Measurements from ENCODE around the gene LPP.

LPP gene

DNA sequence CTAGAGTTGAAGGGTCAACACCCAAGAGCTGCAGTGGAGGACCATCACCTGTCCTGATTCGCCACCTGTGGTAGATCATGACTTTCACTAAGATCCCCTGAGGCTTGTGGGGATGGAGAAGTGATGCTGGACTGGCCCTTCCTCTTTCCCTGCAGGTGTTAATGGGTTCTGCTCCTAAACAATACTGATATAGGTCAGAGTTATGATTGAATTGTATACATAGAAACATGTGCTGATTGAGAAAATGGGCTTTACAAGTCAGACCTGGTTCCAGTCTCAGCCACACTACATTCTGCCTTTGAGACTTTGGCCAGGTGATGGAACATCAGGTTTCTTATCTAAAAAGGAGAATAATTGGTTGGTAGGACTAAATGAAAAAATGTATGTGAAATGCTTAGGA, 598.9 kb downstream of the LPP start:
- no peak for DNase-seq (ENCODE audit: low spot score)

GRCh38 chr3:188754267-188754666, 600.3 kb downstream of the LPP start:
- DNase-seq (ENCODE audit: low spot score): no peak

GRCh38 chr3:188756241-188756640, 602.3 kb downstream of the LPP start:
- DNase-seq (ENCODE audit: low spot score): no peak

GRCh38 chr3:188759336-188760005, 605.5 kb downstream of the LPP start:
- DNase-seq (ENCODE audit: low spot score): no peak

GRCh38 chr3:188760408-188760807, 606.5 kb downstream of the LPP start:
- no peak for DNase-seq (ENCODE audit: low spot score)

DNA sequence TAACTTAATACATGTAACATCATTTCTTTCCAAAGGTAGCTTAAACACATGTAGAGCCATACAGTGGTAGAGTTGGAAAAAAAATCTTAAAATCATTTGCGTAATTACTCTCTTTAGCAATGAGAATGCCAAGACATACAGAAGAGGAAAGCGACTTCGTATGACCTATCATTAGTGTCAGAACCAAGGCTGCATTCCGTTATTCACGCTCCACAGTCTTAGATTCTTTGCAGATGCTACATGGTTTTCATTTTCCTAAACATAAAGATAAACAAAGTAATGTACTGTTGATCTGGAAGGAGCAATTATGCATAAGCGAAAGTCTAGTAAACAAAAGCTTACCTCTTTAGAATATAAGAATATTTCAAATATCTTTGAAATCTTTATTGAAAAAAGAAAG, 607.5 kb downstream of the LPP start:
- DNase-seq (ENCODE audit: low spot score): no peak

GRCh38 chr3:188761964-188762363, 608.0 kb downstream of the LPP start:
- DNase-seq (ENCODE audit: low spot score): no peak

DNA sequence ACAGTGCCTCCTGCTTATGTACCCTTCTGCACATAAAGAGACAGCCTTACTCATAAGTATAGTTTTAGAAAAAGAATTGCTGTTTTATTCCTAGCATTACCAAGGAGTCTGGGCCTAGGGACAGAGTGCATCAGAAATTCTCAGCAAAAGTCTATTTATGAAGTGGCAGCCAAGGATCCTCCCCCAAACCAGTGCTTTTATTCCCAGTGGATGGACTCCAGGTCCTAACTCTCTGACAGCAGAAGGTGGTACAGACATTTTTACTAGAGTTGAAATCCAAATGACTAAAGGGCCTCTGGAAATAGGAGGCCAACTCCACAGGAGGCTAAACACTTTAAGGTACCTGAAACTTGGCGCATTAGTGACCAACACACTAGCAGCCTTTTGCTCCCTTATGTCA, 610.7 kb downstream of the LPP start:
- no peak for DNase-seq (ENCODE audit: low spot score)

GRCh38 chr3:188769831-188770230, 615.9 kb downstream of the LPP start:
- DNase-seq (ENCODE audit: low spot score): no peak

DNA sequence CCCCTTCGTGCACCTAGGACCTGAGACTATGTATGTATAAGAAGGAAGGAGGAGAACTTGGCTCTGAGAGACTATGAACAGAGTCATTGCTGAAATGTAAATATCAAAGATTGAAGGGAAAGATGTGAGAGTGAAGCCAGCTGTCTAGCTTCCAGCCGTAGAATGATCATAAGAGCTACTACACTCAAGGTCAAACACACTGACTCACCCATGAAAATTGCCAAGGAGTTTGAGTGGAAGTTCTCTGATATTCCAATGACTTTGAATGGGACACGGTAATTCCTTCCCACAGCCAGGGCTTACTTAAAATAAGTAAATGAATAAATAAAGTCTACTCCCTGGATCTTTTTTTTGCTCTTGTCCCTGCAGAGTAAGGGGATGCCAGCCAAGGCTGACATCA, 618.9 kb downstream of the LPP start:
- peak; percentile 29 for DNase-seq (ENCODE audit: low spot score)

- no peak for DNase-seq (ENCODE audit: low spot score)
Observed at GRCh38 chr3:188775412-188775811, 621.5 kb downstream of the LPP start.

GRCh38 chr3:188776447-188776846, 622.5 kb downstream of the LPP start:
- DNase-seq (ENCODE audit: low spot score): peak; percentile 62

DNA sequence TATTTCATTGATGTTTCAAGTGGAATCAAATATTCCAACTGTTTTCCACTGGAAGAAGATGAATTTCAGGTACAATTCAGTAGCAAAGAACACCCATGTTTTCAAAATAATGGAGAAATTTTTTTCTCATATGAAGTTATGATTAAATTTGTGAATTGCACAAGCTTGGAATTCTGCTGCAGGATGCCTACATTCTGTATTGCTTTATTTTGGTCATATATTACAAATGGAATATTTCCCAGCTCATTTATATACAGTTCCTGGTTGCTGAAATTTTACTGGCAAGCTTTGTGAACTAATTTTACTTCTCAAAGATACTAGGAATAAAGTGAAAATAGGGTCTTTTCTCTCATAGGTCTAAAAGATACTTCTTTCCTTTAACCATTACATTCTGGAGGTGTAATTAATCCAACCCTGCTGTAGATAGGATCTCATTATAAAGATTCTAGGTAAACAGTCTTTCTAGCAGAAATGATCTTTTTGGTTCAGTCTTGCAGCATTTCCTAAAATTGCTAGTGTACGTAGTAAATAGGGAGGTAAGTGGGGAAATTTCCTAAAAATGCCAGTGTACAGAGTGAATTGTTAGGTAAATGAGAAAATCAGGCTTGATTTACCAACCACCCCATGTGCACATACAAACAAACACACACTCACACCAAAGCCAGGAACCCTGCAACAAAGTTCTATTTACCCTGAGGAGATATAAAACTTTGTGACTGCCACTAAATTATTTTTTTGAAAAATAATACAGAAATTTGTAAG, 624.3 kb downstream of the LPP start:
- no peak for DNase-seq (ENCODE audit: low spot score)

- DNase-seq (ENCODE audit: low spot score): no peak
Observed at GRCh38 chr3:188779281-188779980, 625.5 kb downstream of the LPP start.

DNA sequence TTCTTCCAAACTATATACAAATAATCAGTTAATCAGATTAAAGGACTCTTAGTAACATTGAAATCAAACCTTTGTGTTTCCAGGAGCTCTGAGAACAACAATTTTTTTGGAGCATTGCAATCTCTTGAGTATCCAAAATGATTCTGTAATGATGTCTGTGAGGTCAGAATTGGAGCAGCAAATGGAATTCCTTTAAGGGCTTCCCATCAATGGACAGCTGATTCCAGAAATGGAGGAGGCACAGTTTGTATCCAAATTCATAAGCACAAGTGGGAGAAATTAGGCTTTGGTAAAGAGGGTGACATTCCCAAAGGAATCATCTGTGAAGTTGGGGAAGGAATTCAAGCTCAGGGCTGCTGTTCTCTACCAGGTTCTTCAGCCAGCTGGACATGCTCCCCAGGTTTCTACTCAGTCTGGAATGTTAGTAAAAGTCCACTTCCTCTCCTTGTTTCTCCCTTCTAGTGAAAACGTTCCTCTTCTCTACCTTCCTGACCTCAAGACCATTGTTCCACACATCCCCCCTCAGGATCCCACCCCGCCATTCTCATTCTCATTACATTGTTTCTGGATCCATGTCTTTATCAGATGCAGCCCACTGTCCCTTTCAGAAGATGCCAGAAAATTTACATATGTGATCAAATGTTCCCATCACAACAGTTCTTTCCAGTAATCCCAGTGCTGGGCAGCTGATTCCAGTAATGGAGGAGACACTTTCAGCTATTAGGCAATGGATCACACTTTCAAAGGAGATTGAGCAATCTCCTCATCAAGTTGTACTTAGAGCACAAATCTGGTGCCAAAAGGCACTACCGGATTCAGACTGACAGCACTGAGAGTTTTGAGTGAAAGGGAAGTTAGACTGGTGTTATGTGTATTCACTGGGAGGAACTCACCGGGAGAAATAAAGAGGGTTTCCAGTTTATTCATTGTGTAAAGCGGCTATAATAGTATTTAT, 626.5 kb downstream of the LPP start:
- no peak for DNase-seq (ENCODE audit: low spot score)

- no peak for DNase-seq (ENCODE audit: low spot score)
Observed at GRCh38 chr3:188782613-188783124, 628.7 kb downstream of the LPP start.

GRCh38 chr3:188786424-188786823, 632.5 kb downstream of the LPP start:
- no peak for DNase-seq (ENCODE audit: low spot score)

DNA sequence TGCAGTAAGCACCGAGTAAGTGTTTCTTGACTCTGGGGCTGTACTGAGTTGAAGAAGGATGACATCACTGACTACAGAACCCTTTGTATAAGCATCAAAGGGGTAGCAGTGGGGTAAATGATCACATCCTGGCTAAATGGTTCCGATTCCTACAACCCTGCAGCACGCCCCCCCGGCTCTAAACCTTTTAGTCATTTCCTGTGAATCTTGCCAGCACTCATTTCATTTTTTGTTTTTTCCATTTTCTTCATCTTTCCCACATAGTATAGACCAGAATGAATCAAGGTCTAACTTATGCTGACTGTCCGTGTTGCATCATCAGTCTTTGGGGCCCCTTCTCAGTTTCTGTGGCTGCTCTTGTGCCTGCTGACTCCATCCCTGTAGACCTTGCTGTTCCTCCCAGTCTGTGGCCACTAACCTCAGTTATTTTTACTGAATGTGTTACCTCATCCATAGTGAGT, 634.7 kb downstream of the LPP start:
- DNase-seq (ENCODE audit: low spot score): peak; percentile 70

DNA sequence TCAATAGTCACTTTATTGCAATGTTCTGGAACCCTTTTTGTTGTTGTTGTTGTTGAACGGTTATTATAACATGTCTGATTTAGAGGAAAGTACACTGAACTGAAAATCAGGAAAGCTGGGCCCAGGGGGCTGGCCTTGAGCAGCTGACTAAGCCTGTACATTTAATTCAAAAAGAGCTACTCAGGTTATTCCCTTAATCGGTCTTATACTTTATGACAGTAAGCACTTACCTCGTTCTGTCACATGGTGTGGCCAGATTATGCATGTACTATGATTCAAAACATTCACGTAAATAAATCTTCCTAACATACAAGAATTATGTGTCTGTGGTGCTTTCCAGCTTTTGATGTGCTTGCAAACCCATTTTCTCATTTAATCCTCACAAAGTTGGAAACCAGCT, 635.3 kb downstream of the LPP start:
- no peak for DNase-seq (ENCODE audit: low spot score)

DNA sequence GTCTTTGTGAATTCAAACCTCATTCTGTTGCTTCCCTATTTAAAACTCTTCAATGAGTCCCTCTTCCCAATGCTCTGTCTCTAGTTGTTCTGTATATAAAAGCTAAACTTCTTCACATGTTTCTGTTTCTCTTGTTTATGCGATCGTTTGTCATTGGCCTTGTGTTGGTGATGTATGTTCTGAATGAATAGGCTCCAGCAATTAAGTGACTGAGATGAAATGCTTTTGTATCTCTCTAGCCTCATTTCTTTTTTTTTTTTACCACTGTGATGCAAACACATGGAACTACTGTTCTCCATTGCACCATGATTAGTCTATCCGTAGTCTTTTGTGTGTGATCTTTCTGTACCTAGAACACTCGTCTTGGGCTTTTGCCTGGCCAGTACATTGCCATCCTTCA, 637.4 kb downstream of the LPP start:
- DNase-seq (ENCODE audit: low spot score): no peak

GRCh38 chr3:188792793-188793192, 638.8 kb downstream of the LPP start:
- DNase-seq (ENCODE audit: low spot score): peak; percentile 57

All from AG20443 (cell line).